Keratinocyte (primary cell): Measurements from ENCODE around the gene RASGRF2. TPM values are rescaled to one million over a fixed set of nuclear protein-coding genes. Genes with fewer than 3 reads are reported as not detected.

Source experiments
- DNase-seq: peaks from one replicate; pipeline ENCODE4 v3.0.0-alpha.2; 2011; ENCODE audit warnings: low read depth, missing footprints, low spot score
- FAIRE-seq: peaks from 2 replicates; lab custom pipeline; 2011; peaks lifted over from hg19 to GRCh38; lab: Jason Lieb, UNC
- H2AFZ ChIP-seq: 2 replicates; pipeline ENCODE4 v1.6.0; 2012; ENCODE audit warnings: low read length, control low read depth, inconsistent platforms; ENCODE audit not compliant: control insufficient read depth
- H3K27ac ChIP-seq: 2 replicates; pipeline ENCODE4 v1.5.1; 2011; ENCODE audit warnings: low read length; ENCODE audit not compliant: control insufficient read depth, insufficient read depth
- H3K27me3 ChIP-seq: 3 replicates; pipeline ENCODE4 v1.6.0; 2011; ENCODE audit warnings: low read length; ENCODE audit not compliant: control insufficient read depth, insufficient read depth; ENCODE audit errors: extremely low read depth
- H3K36me3 ChIP-seq, 2 experiments: 2 replicates in 1 of 2; 3 replicates in 1 of 2; pipeline ENCODE4 v1.5.1; 2011; ENCODE audit warnings: low read length in 2 of 2, mild to moderate bottlenecking in 1 of 2; ENCODE audit not compliant: control insufficient read depth in 2 of 2, insufficient read depth in 2 of 2; ENCODE audit errors: extremely low read depth in 1 of 2
- H3K4me1 ChIP-seq: 3 replicates; pipeline ENCODE4 v1.5.1; 2011; ENCODE audit warnings: low read length; ENCODE audit not compliant: control insufficient read depth, insufficient read depth; ENCODE audit errors: extremely low read depth
- H3K4me2 ChIP-seq: 3 replicates; pipeline ENCODE4 v1.6.0; 2011; ENCODE audit warnings: low read depth, low read length; ENCODE audit not compliant: control insufficient read depth, insufficient read depth; ENCODE audit errors: extremely low read depth
- H3K4me3 ChIP-seq, 3 experiments: fragments of 200-600 bp in 1 of 3; sonication (generic) in 1 of 3; 2 replicates in 2 of 3; 3 replicates in 1 of 3; pipeline ENCODE4 v1.5.1; 2011 to 2016; ENCODE audit warnings: low read length in 3 of 3, mild to moderate bottlenecking in 3 of 3, control low read depth in 2 of 3, inconsistent platforms in 1 of 3, low read depth in 1 of 3, mixed read lengths in 1 of 3, mixed run types in 1 of 3, moderate library complexity in 1 of 3; ENCODE audit not compliant: control insufficient read depth in 2 of 3, insufficient read depth in 2 of 3; ENCODE audit errors: extremely low read depth in 1 of 3
- H3K79me2 ChIP-seq: 2 replicates; pipeline ENCODE4 v1.6.0; 2012; ENCODE audit warnings: low read length; ENCODE audit not compliant: control insufficient read depth, insufficient read depth
- H3K9ac ChIP-seq: 3 replicates; pipeline ENCODE4 v1.6.0; 2011; ENCODE audit warnings: low read length; ENCODE audit not compliant: control insufficient read depth, insufficient read depth; ENCODE audit errors: extremely low read depth
- H3K9me1 ChIP-seq: 3 replicates; pipeline ENCODE4 v1.6.0; 2011; ENCODE audit warnings: low read length; ENCODE audit not compliant: control insufficient read depth, insufficient read depth; ENCODE audit errors: extremely low read depth
- H3K9me3 ChIP-seq: 2 replicates; pipeline ENCODE4 v1.5.1; 2012; ENCODE audit warnings: low read depth, low read length; ENCODE audit not compliant: control insufficient read depth
- H4K20me1 ChIP-seq: 3 replicates; pipeline ENCODE4 v1.6.0; 2011; ENCODE audit warnings: low read length; ENCODE audit not compliant: control insufficient read depth, insufficient read depth; ENCODE audit errors: extremely low read depth
- EZH2 ChIP-seq: IDR thresholded peaks from one replicate; pipeline ENCODE4 v1.6.1; 2012; ENCODE audit warnings: inconsistent platforms, mild to moderate bottlenecking, low read length, moderate library complexity
- dilution Hi-C: fragments of 300-500 bp; cut with MboI; formaldehyde crosslinking; loops from one replicate; pipeline ENCODE4 v1.7.0; 2020; ENCODE audit warnings: low sequenced_read_pairs; ENCODE audit not compliant: extremely low pct_ligation_motif_present
- polyA plus RNA-seq, 5 experiments: library from polyadenylated mRNA; depleted of rRNA in 3 of 5; stranded (reverse) in 3 of 5; stranded (forward) in 1 of 5; unstranded in 1 of 5; fragments of >200 nt; gene quantifications; 1 replicate in 1 of 5; 2 replicates in 3 of 5; 3 replicates in 1 of 5; pipeline versions ENCODE4 v1.2.1 to v1.2.3, GENCODE V29; 2011 to 2012; ENCODE audit warnings: missing spikeins in 2 of 5, low read depth in 1 of 5, low replicate concordance in 1 of 5
- TF ChIP-seq, protein P1 (sequence below), 3 experiments: IDR thresholded peaks in 1 of 3; conservative IDR thresholded peaks in 1 of 3; optimal IDR thresholded peaks in 1 of 3; 2 replicates in 2 of 3; 3 replicates in 1 of 3; pipeline versions ENCODE3 to v1.5.1; 2011; ENCODE audit warnings: low read length in 3 of 3, mild to moderate bottlenecking in 3 of 3, moderate library complexity in 2 of 3, control low read depth in 1 of 3, inconsistent platforms in 1 of 3; ENCODE audit not compliant: insufficient read depth in 2 of 3; ENCODE audit errors: extremely low read depth in 1 of 3

The RASGRF2 gene
- polyA plus RNA-seq, 1 donor (not counting 4 experiments of a cell fraction or from before 2014, with no cell fraction given), result 0.03 TPM

DNA sequence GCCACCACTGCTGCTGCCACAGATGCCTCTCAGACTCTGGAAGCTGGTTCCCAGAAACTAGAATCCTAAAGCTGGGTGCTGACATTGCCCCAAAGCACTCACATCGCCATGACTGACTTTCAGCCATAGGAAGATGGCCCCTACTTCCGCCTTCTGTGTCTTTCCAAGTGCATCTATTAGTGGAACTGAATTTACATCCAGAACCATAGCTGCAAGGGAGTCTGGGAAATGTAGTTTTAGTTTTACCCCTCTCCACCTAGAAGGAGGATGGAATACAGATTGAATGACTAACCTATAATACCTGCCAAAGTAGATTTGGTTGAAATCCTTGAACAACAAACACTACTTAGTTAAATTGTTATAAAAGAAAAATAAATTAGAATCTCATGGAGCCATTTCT lies 118.8 kb downstream of the RASGRF2 start:
- Histone ChIP-seq H3K4me3 (no peak overlapping the region), H3K27ac (no peak overlapping the region), H3K4me1 (no peaks in the 10 kb centered on the region), H3K9me1 (no peaks in the 10 kb centered on the region), H3K79me2 (no peaks in the 10 kb centered on the region), H3K27me3 (no peaks in the 10 kb centered on the region), H3K36me3 (no peaks in the 10 kb centered on the region), H3K9ac (no peak overlapping the region), H2AFZ (no peak overlapping the region), H3K9me3 (no peaks in the 10 kb centered on the region), H4K20me1 (no peaks in the 10 kb centered on the region), H3K4me2 (no peak overlapping the region)
- FAIRE-seq (no peak), DNase-seq (no peak)
- TF ChIP-seq, protein P1, sequence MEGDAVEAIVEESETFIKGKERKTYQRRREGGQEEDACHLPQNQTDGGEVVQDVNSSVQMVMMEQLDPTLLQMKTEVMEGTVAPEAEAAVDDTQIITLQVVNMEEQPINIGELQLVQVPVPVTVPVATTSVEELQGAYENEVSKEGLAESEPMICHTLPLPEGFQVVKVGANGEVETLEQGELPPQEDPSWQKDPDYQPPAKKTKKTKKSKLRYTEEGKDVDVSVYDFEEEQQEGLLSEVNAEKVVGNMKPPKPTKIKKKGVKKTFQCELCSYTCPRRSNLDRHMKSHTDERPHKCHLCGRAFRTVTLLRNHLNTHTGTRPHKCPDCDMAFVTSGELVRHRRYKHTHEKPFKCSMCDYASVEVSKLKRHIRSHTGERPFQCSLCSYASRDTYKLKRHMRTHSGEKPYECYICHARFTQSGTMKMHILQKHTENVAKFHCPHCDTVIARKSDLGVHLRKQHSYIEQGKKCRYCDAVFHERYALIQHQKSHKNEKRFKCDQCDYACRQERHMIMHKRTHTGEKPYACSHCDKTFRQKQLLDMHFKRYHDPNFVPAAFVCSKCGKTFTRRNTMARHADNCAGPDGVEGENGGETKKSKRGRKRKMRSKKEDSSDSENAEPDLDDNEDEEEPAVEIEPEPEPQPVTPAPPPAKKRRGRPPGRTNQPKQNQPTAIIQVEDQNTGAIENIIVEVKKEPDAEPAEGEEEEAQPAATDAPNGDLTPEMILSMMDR (optimal IDR thresholded peaks at IDR 0.05 in 1 of 3, IDR thresholded peaks at IDR 0.05 in 1 of 3, conservative IDR thresholded peaks at IDR 0.05 in 1 of 3; ENCODE audit: extremely low read depth in 1 of 3, insufficient read depth in 2 of 3, low read length in 3 of 3), result no peak
- TF ChIP-seq EZH2, result no peak
- dilution Hi-C loops, result no loop called here

DNA sequence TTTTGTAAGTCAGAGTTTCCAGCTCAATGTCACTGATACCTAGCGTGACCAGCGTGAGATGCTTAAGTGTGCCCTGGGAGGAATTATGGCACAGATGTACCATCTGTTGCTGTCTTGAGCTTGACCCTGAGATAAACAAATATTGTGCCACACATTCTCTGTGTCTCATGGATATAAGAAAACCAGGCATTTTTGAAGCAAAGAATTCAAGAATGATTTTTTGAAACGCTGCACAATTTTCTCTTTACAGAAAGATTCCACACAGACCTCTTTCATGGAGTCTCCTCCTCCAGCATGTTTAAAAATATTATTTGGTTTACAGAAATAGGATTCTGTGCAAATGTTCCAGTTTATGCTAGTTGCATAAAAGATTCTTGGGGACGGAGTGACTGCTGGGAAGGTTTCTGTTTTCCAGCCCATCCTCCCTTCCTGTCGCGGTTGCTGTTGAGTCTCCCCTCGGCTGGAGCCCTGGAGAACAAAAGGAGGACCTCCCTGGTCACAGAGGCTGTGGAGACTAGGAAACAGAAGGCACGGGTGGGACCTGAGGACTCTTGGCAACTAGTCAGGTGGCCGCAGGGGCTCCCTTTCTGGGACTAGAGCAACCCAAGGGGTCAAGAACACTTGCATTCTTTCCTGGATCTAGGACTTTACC lies 120.8 kb downstream of the RASGRF2 start:
- no peak overlapping the region for H3K27ac ChIP-seq
- H3K4me1 ChIP-seq, result no peaks in the 10 kb centered on the region
- H3K9me3 ChIP-seq, result no peaks in the 10 kb centered on the region
- H3K9me1 ChIP-seq, result no peaks in the 10 kb centered on the region
- FAIRE-seq (no peak), DNase-seq (no peak)
- H4K20me1 ChIP-seq, result no peaks in the 10 kb centered on the region
- H2AFZ ChIP-seq, result no peak overlapping the region
- H3K27me3 ChIP-seq, result no peaks in the 10 kb centered on the region
- TF ChIP-seq, protein P1 (optimal IDR thresholded peaks at IDR 0.05 in 1 of 3, IDR thresholded peaks at IDR 0.05 in 1 of 3, conservative IDR thresholded peaks at IDR 0.05 in 1 of 3; ENCODE audit: extremely low read depth in 1 of 3, insufficient read depth in 2 of 3, low read length in 3 of 3), result no peak
- no peak for TF ChIP-seq EZH2
- no peak overlapping the region for H3K4me3 ChIP-seq
- H3K79me2 ChIP-seq, result no peaks in the 10 kb centered on the region
- dilution Hi-C loops, result no loop called here
- H3K4me2 ChIP-seq, result no peak overlapping the region
- H3K9ac ChIP-seq, result no peak overlapping the region
- no peaks in the 10 kb centered on the region for H3K36me3 ChIP-seq
